ENCODE results near the gene OLIG3.

DNA sequence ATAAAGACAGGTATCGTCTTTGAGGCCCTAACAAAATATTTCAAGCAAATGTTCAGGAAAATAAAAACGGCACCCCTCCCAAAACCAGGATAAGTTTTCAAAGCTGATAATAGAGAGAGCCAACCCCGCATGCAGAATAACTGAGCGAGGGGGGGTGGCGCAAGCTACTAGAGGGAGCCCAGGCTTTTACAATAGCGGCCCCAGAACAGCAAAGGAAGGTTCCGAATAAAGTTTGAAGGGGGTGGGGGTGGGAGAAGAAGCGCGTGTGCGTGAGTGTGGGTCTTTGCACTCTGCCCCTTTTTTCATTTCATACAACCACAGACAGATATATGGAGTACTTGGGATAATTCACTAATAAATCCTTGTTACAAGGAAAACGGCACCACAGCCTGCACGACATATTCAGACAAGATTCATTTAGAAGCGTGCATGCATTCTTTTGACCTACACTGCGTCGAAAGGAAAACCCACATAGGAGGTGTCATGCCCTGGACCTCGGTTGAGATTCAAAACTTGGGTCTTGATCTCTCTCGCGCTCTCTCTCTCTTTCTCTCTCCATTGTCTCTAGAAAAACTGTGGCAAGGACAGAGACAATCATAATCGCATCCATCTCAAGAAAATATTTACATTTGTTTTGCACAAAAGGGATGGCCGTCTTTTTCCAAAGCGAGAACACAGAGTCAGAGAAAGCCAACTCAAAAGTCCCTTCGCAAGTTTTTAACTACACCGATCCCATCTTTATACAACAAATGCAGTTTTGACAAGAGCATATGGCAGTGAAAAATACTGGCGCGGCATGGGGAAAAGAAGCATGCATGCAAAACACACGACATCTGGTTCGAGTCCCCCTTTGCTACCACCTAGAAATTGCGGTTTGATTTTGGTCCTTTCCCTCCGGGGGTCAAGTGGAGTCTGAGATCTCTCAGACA, 1.6 kb downstream of the OLIG3 start:
- TF ChIP-seq POLR2A (IDR thresholded peaks at IDR 0.05) (no peak), CTCF (IDR thresholded peaks at IDR 0.05 in 4 of 5, conservative IDR thresholded peaks at IDR 0.05 in 1 of 5) (no peak)

Measured in gastrocnemius medialis (tissue), 4 donors.